WI38 (cell line): Measurements from ENCODE around the gene NTN5.
"Not testable (repeated sequence)": the region's sequence is repeated elsewhere in the genome, so short reads cannot be mapped to it uniquely, and the experiment has no call there.

Experiments
- H3K4me3 ChIP-seq: 2 replicates; pipeline ENCODE4 v1.5.1; 2011; ENCODE audit warnings: low read depth, mild to moderate bottlenecking, control low read depth, low read length
- CTCF ChIP-seq: IDR thresholded peaks from 2 replicates; pipeline ENCODE4 v1.5.1; 2012; ENCODE audit warnings: low read depth, mild to moderate bottlenecking, control low read depth, low read length

Gene NTN5

GRCh38 chr19:48689449-48689848 is 16.6 kb upstream of the NTN5 start:
- no peak overlapping the region for H3K4me3 ChIP-seq
- no peak for TF ChIP-seq CTCF

- TF ChIP-seq CTCF: no peak
- no peak overlapping the region for H3K4me3 ChIP-seq
These were observed 15.0 kb upstream of the NTN5 start for GRCh38 chr19:48687776-48688175.

GRCh38 chr19:48686637-48687036 is 13.8 kb upstream of the NTN5 start:
- not testable (repeated sequence) for H3K4me3 ChIP-seq

GRCh38 chr19:48686088-48686487 is 13.3 kb upstream of the NTN5 start:
- TF ChIP-seq CTCF: no peak
- no peak overlapping the region for H3K4me3 ChIP-seq

- TF ChIP-seq CTCF: no peak
- H3K4me3 ChIP-seq: no peak overlapping the region
These were observed 12.8 kb upstream of the NTN5 start for GRCh38 chr19:48685583-48685982.

GRCh38 chr19:48683349-48683748 is 10.5 kb upstream of the NTN5 start:
- TF ChIP-seq CTCF: no peak
- no peak overlapping the region for H3K4me3 ChIP-seq

GRCh38 chr19:48681127-48681470 is 8.3 kb upstream of the NTN5 start:
- no peak for TF ChIP-seq CTCF
- H3K4me3 ChIP-seq: no peak overlapping the region

- TF ChIP-seq CTCF: no peak
- H3K4me3 ChIP-seq: no peak overlapping the region
These were observed 7.8 kb upstream of the NTN5 start for GRCh38 chr19:48680436-48681126.

- not testable (repeated sequence) for H3K4me3 ChIP-seq
These were observed 7.2 kb upstream of the NTN5 start for GRCh38 chr19:48680006-48680405.
